Activated naive CD4-positive, alpha-beta T cell treated with Interleukin-2 at 50 U/mL for 16 hours (primary cell): Measurements from ENCODE around the gene TENM3.

Experiments
- DNase-seq: peaks from one replicate; pipeline ENCODE4 v3.0.0-alpha.2; 2020

TENM3 gene

GRCh38 chr4:182291597-182292270 is 48.5 kb downstream of the TENM3 start:
- no peak for DNase-seq

GRCh38 chr4:182292612-182293011 is 49.4 kb downstream of the TENM3 start:
- DNase-seq = no peak

GRCh38 chr4:182293691-182294255 is 50.6 kb downstream of the TENM3 start:
- DNase-seq = no peak

GRCh38 chr4:182294451-182294850 is 51.2 kb downstream of the TENM3 start:
- no peak for DNase-seq

- no peak for DNase-seq
Measured at GRCh38 chr4:182297659-182298058, 54.5 kb downstream of the TENM3 start.

GRCh38 chr4:182301736-182302135 is 58.5 kb downstream of the TENM3 start:
- DNase-seq = no peak

GRCh38 chr4:182303847-182304246 is 60.6 kb downstream of the TENM3 start:
- no peak for DNase-seq

- no peak for DNase-seq
Measured at GRCh38 chr4:182306792-182307507, 63.7 kb downstream of the TENM3 start.

GRCh38 chr4:182307746-182308145 is 64.5 kb downstream of the TENM3 start:
- DNase-seq = no peak

- DNase-seq = no peak
Measured at GRCh38 chr4:182309877-182310276, 66.7 kb downstream of the TENM3 start.

GRCh38 chr4:182310316-182310715 is 67.1 kb downstream of the TENM3 start:
- no peak for DNase-seq

- no peak for DNase-seq
Measured at GRCh38 chr4:182310962-182311361, 67.8 kb downstream of the TENM3 start.

- no peak for DNase-seq
Measured at GRCh38 chr4:182314537-182314936, 71.3 kb downstream of the TENM3 start.

GRCh38 chr4:182318256-182318655 is 75.1 kb downstream of the TENM3 start:
- DNase-seq = no peak

- no peak for DNase-seq
Measured at GRCh38 chr4:182320092-182320491, 76.9 kb downstream of the TENM3 start.

- no peak for DNase-seq
Measured at GRCh38 chr4:182320580-182320979, 77.4 kb downstream of the TENM3 start.

- no peak for DNase-seq
Measured at GRCh38 chr4:182324282-182324681, 81.1 kb downstream of the TENM3 start.

- DNase-seq = no peak
Measured at GRCh38 chr4:182325397-182325796, 82.2 kb downstream of the TENM3 start.

GRCh38 chr4:182325848-182326255 is 82.7 kb downstream of the TENM3 start:
- no peak for DNase-seq

- no peak for DNase-seq
Measured at GRCh38 chr4:182328505-182328904, 85.3 kb downstream of the TENM3 start.

GRCh38 chr4:182337366-182337765 is 94.2 kb downstream of the TENM3 start:
- DNase-seq = no peak

- DNase-seq = no peak
Measured at GRCh38 chr4:182338063-182338462, 94.9 kb downstream of the TENM3 start.

GRCh38 chr4:182338746-182339145 is 95.5 kb downstream of the TENM3 start:
- no peak for DNase-seq

GRCh38 chr4:182339221-182339641 is 96.0 kb downstream of the TENM3 start:
- DNase-seq = no peak
